HG03378 (cell line): ENCODE measurements around the gene SH3RF1.

Experiments used
- ATAC-seq: cut with Tn5 transposase; IDR thresholded peaks from one replicate; pipeline ENCODE4 v1.9.1; 2021; ENCODE audit warnings: mild to moderate bottlenecking, moderate library complexity; ENCODE audit not compliant: unreplicated experiment

Gene SH3RF1

GRCh38 chr4:169110633-169111032 is 160.1 kb downstream of the SH3RF1 start:
- no peak for ATAC-seq

- ATAC-seq = no peak
These were observed 161.6 kb downstream of the SH3RF1 start for GRCh38 chr4:169109035-169109675.

- no peak for ATAC-seq
These were observed 162.5 kb downstream of the SH3RF1 start for GRCh38 chr4:169108303-169108702.

- ATAC-seq = no peak
These were observed 163.2 kb downstream of the SH3RF1 start for GRCh38 chr4:169107528-169107927.

GRCh38 chr4:169106696-169107229 is 164.0 kb downstream of the SH3RF1 start:
- no peak for ATAC-seq

- ATAC-seq = no peak
These were observed 165.1 kb downstream of the SH3RF1 start for GRCh38 chr4:169105620-169106019.

GRCh38 chr4:169103966-169104412 is 166.8 kb downstream of the SH3RF1 start:
- ATAC-seq = no peak

- no peak for ATAC-seq
These were observed 168.7 kb downstream of the SH3RF1 start for GRCh38 chr4:169102026-169102425.

- ATAC-seq = no peak
These were observed 170.1 kb downstream of the SH3RF1 start for GRCh38 chr4:169100670-169101101.

- ATAC-seq = peak; percentile 46
These were observed 171.0 kb downstream of the SH3RF1 start for GRCh38 chr4:169099771-169100180.

- ATAC-seq = peak; percentile 0
These were observed 171.6 kb downstream of the SH3RF1 start for GRCh38 chr4:169098969-169099690.

- ATAC-seq = peak; percentile 43
These were observed 172.2 kb downstream of the SH3RF1 start for GRCh38 chr4:169098532-169098931.

- ATAC-seq = peak; percentile 74
These were observed 172.7 kb downstream of the SH3RF1 start for GRCh38 chr4:169098054-169098497.

GRCh38 chr4:169096221-169096620 is 174.5 kb downstream of the SH3RF1 start:
- no peak for ATAC-seq

GRCh38 chr4:169094656-169095231 is 176.0 kb downstream of the SH3RF1 start:
- ATAC-seq = no peak

- ATAC-seq = no peak
These were observed 177.8 kb downstream of the SH3RF1 start for GRCh38 chr4:169092889-169093522.

GRCh38 chr4:169090484-169091215 is 180.1 kb downstream of the SH3RF1 start:
- ATAC-seq = no peak

- ATAC-seq = no peak
These were observed 181.8 kb downstream of the SH3RF1 start for GRCh38 chr4:169089004-169089403.

GRCh38 chr4:169084954-169085353 is 185.8 kb downstream of the SH3RF1 start:
- ATAC-seq = no peak

- peak; percentile 12 for ATAC-seq
These were observed 189.8 kb downstream of the SH3RF1 start for GRCh38 chr4:169080981-169081380.
